ES-I3 (cell line): Measurements from ENCODE around the gene WDR31.
"Not testable (repeated sequence)": the region's sequence is repeated elsewhere in the genome, so short reads cannot be mapped to it uniquely, and the experiment has no call there.

Experiments
- H3K36me3 ChIP-seq: 2 replicates; pipeline ENCODE4 v1.6.1; 2013; ENCODE audit warnings: mild to moderate bottlenecking, low read length, control low read depth, moderate library complexity; ENCODE audit not compliant: insufficient read depth
- H3K4me1 ChIP-seq: 2 replicates; pipeline ENCODE4 v1.6.1; 2013; ENCODE audit warnings: mild to moderate bottlenecking, control low read depth, low read length; ENCODE audit not compliant: insufficient read depth
- H3K9ac ChIP-seq: 2 replicates; pipeline ENCODE4 v1.6.1; 2013; ENCODE audit warnings: low read depth, mild to moderate bottlenecking, low read length, moderate library complexity
- H3K9me3 ChIP-seq: 2 replicates; pipeline ENCODE4 v1.6.1; 2013; ENCODE audit warnings: mild to moderate bottlenecking, low read length, moderate library complexity; ENCODE audit not compliant: control insufficient read depth, insufficient read depth

The WDR31 gene

GRCh38 chr9:113373676-113374392 is 33.8 kb upstream of the WDR31 start:
- Histone ChIP-seq H3K36me3 (peaks cover 2% of the 10 kb centered on the region; the same call in 1 of the 2 replicates), H3K4me1 (peaks cover 4% of the 10 kb centered on the region; the same call in 1 of the 2 replicates), H3K9me3 (no peaks in the 10 kb centered on the region), H3K9ac (no peak overlapping the region)

- peaks cover 4% of the 10 kb centered on the region; the same call in 1 of the 2 replicates for H3K4me1 ChIP-seq
- H3K36me3 ChIP-seq, result peaks cover 2% of the 10 kb centered on the region; the same call in 1 of the 2 replicates
These were observed 33.2 kb upstream of the WDR31 start for GRCh38 chr9:113373256-113373655.

GRCh38 chr9:113372059-113372458 is 32.0 kb upstream of the WDR31 start:
- Histone ChIP-seq H3K36me3 (peaks cover 2% of the 10 kb centered on the region; the same call in 1 of the 2 replicates), H3K9me3 (no peaks in the 10 kb centered on the region), H3K4me1 (peaks cover 4% of the 10 kb centered on the region; the same call in 1 of the 2 replicates), H3K9ac (no peak overlapping the region)

More at GRCh38 chr9:113373256-113373655, 33.2 kb upstream of the WDR31 start:
- Histone ChIP-seq H3K9ac (no peak overlapping the region), H3K9me3 (no peaks in the 10 kb centered on the region)

GRCh38 chr9:113370806-113371325 is 30.8 kb upstream of the WDR31 start:
- H3K9me3 ChIP-seq, result no peaks in the 10 kb centered on the region
- H3K4me1 ChIP-seq, result peaks cover 4% of the 10 kb centered on the region; the same call in 1 of the 2 replicates
- H3K36me3 ChIP-seq, result peaks cover 2% of the 10 kb centered on the region; the same call in 1 of the 2 replicates
- no peak overlapping the region for H3K9ac ChIP-seq

- Histone ChIP-seq H3K4me1 (peaks cover 4% of the 10 kb centered on the region; the same call in 1 of the 2 replicates), H3K9ac (no peak overlapping the region), H3K9me3 (no peaks in the 10 kb centered on the region), H3K36me3 (no peaks in the 10 kb centered on the region)
These were observed 29.7 kb upstream of the WDR31 start for GRCh38 chr9:113369855-113370140.

GRCh38 chr9:113368982-113369854 is 29.1 kb upstream of the WDR31 start:
- H3K36me3 ChIP-seq, result no peaks in the 10 kb centered on the region
- no peaks in the 10 kb centered on the region for H3K9me3 ChIP-seq
- peaks cover 4% of the 10 kb centered on the region; the same call in 1 of the 2 replicates for H3K4me1 ChIP-seq
- no peak overlapping the region for H3K9ac ChIP-seq

GRCh38 chr9:113368348-113368981 is 28.4 kb upstream of the WDR31 start:
- Histone ChIP-seq H3K4me1 (peaks cover 4% of the 10 kb centered on the region; the same call in 1 of the 2 replicates), H3K9me3 (no peaks in the 10 kb centered on the region), H3K36me3 (no peaks in the 10 kb centered on the region), H3K9ac (no peak overlapping the region)

GRCh38 chr9:113365652-113366051 is 25.6 kb upstream of the WDR31 start:
- H3K9me3 ChIP-seq, H3K9ac ChIP-seq, H3K4me1 ChIP-seq, H3K36me3 ChIP-seq: not testable (repeated sequence)

GRCh38 chr9:113364951-113365350 is 24.9 kb upstream of the WDR31 start:
- H3K36me3 ChIP-seq, result no peaks in the 10 kb centered on the region
- no peak overlapping the region for H3K9ac ChIP-seq
- no peaks in the 10 kb centered on the region for H3K9me3 ChIP-seq
- no peaks in the 10 kb centered on the region for H3K4me1 ChIP-seq

- no peak overlapping the region for H3K9ac ChIP-seq
- H3K4me1 ChIP-seq, result no peaks in the 10 kb centered on the region
- H3K36me3 ChIP-seq, result no peaks in the 10 kb centered on the region
- no peaks in the 10 kb centered on the region for H3K9me3 ChIP-seq
These were observed 23.3 kb upstream of the WDR31 start for GRCh38 chr9:113363336-113363735.

- no peak overlapping the region for H3K9ac ChIP-seq
- H3K4me1 ChIP-seq, result no peaks in the 10 kb centered on the region
- H3K9me3 ChIP-seq, result no peaks in the 10 kb centered on the region
- H3K36me3 ChIP-seq, result no peaks in the 10 kb centered on the region
These were observed 21.4 kb upstream of the WDR31 start for GRCh38 chr9:113361304-113362018.

GRCh38 chr9:113360242-113360842 is 20.3 kb upstream of the WDR31 start:
- Histone ChIP-seq H3K36me3 (no peaks in the 10 kb centered on the region), H3K9me3 (no peaks in the 10 kb centered on the region), H3K4me1 (no peaks in the 10 kb centered on the region), H3K9ac (no peak overlapping the region)

GRCh38 chr9:113359385-113359784 is 19.3 kb upstream of the WDR31 start:
- H3K9me3 ChIP-seq, result no peaks in the 10 kb centered on the region
- no peaks in the 10 kb centered on the region for H3K36me3 ChIP-seq
- H3K9ac ChIP-seq, result no peak overlapping the region
- no peaks in the 10 kb centered on the region for H3K4me1 ChIP-seq
